ENCODE measurements around the gene TNFRSF1A.

TNFRSF1A gene

GRCh38 chr12:6335451-6336078 is 6.3 kb downstream of the TNFRSF1A start:
- Histone ChIP-seq H3K4me3 (ENCODE audit: low read length, poor library complexity, severe bottlenecking) (peak overlapping the region; percentile 94), H3K4me1 (ENCODE audit: insufficient read depth, low read length, poor library complexity, severe bottlenecking) (peaks cover 48% of the 10 kb centered on the region), H3K27me3 (ENCODE audit: insufficient read depth, low read length, poor library complexity, severe bottlenecking) (peaks cover under 1% of the 10 kb centered on the region), H2AFZ (ENCODE audit: low read length) (no peak overlapping the region), H3K9me2 (replicated peaks; ENCODE audit: low read depth, low read length) (no peaks in the 10 kb centered on the region), H3F3A (ENCODE audit: low read depth) (peaks cover 11% of the 10 kb centered on the region; the same call in 1 of the 2 replicates), H3K9me3 (ENCODE audit: insufficient read depth, low read depth, low read length) (no peaks in the 10 kb centered on the region), H3K9ac (ENCODE audit: low read depth, low read length, poor library complexity, severe bottlenecking) (peak overlapping the region; percentile 100), H3K4me2 (ENCODE audit: low read depth, low read length, poor library complexity, severe bottlenecking) (peak overlapping the region; percentile 100), H3K79me2 (ENCODE audit: insufficient read depth, low read length) (peaks cover 82% of the 10 kb centered on the region), H3K36me3 (ENCODE audit: insufficient read depth, low read length) (peaks cover 41% of the 10 kb centered on the region; the same call in 1 of the 2 replicates), H4K20me1 (ENCODE audit: insufficient read depth, low read length, poor library complexity, severe bottlenecking) (peaks cover 51% of the 10 kb centered on the region)
- TF ChIP-seq CTCF (conservative IDR thresholded peaks at IDR 0.05; ENCODE audit: low read length): peak; percentile 88
- TF ChIP-seq EZH2phosphoT487 (IDR thresholded peaks at IDR 0.05; ENCODE audit: borderline replicate concordance): no peak

GRCh38 chr12:6334940-6335450 is 6.9 kb downstream of the TNFRSF1A start:
- H3K27me3 ChIP-seq (ENCODE audit: insufficient read depth, low read length, poor library complexity, severe bottlenecking): no peaks in the 10 kb centered on the region
- H3F3A ChIP-seq (ENCODE audit: low read depth): peaks cover 11% of the 10 kb centered on the region; the same call in 1 of the 2 replicates
- peaks cover 45% of the 10 kb centered on the region for H4K20me1 ChIP-seq (ENCODE audit: insufficient read depth, low read length, poor library complexity, severe bottlenecking)
- H3K4me3 ChIP-seq (ENCODE audit: low read length, poor library complexity, severe bottlenecking): peak overlapping the region; percentile 94
- H3K9me2 ChIP-seq (replicated peaks; ENCODE audit: low read depth, low read length): no peaks in the 10 kb centered on the region
- H3K4me2 ChIP-seq (ENCODE audit: low read depth, low read length, poor library complexity, severe bottlenecking): peak overlapping the region; percentile 100
- no peak overlapping the region for H2AFZ ChIP-seq (ENCODE audit: low read length)
- peak overlapping the region; percentile 100 for H3K9ac ChIP-seq (ENCODE audit: low read depth, low read length, poor library complexity, severe bottlenecking)
- H3K4me1 ChIP-seq (ENCODE audit: insufficient read depth, low read length, poor library complexity, severe bottlenecking): peaks cover 44% of the 10 kb centered on the region
- TF ChIP-seq EZH2phosphoT487 (IDR thresholded peaks at IDR 0.05; ENCODE audit: borderline replicate concordance): no peak
- TF ChIP-seq CTCF (conservative IDR thresholded peaks at IDR 0.05; ENCODE audit: low read length): no peak
- no peaks in the 10 kb centered on the region for H3K9me3 ChIP-seq (ENCODE audit: insufficient read depth, low read depth, low read length)
- H3K79me2 ChIP-seq (ENCODE audit: insufficient read depth, low read length): peaks cover 76% of the 10 kb centered on the region
- H3K36me3 ChIP-seq (ENCODE audit: insufficient read depth, low read length): peaks cover 47% of the 10 kb centered on the region; the same call in 1 of the 2 replicates

- Histone ChIP-seq H2AFZ (ENCODE audit: low read length) (no peak overlapping the region), H3K36me3 (ENCODE audit: insufficient read depth, low read length) (peaks cover 53% of the 10 kb centered on the region; the same call in 1 of the 2 replicates), H3K4me1 (ENCODE audit: insufficient read depth, low read length, poor library complexity, severe bottlenecking) (peaks cover 39% of the 10 kb centered on the region), H3K27me3 (ENCODE audit: insufficient read depth, low read length, poor library complexity, severe bottlenecking) (no peaks in the 10 kb centered on the region), H3K4me3 (ENCODE audit: low read length, poor library complexity, severe bottlenecking) (no peak overlapping the region), H4K20me1 (ENCODE audit: insufficient read depth, low read length, poor library complexity, severe bottlenecking) (peaks cover 41% of the 10 kb centered on the region), H3F3A (ENCODE audit: low read depth) (peaks cover 11% of the 10 kb centered on the region; the same call in 1 of the 2 replicates), H3K79me2 (ENCODE audit: insufficient read depth, low read length) (peaks cover 70% of the 10 kb centered on the region), H3K9ac (ENCODE audit: low read depth, low read length, poor library complexity, severe bottlenecking) (peak overlapping the region; percentile 100), H3K4me2 (ENCODE audit: low read depth, low read length, poor library complexity, severe bottlenecking) (peak overlapping the region; percentile 100), H3K9me2 (replicated peaks; ENCODE audit: low read depth, low read length) (no peaks in the 10 kb centered on the region), H3K9me3 (ENCODE audit: insufficient read depth, low read depth, low read length) (no peaks in the 10 kb centered on the region)
- TF ChIP-seq EZH2phosphoT487 (IDR thresholded peaks at IDR 0.05; ENCODE audit: borderline replicate concordance): no peak
- no peak for TF ChIP-seq CTCF (conservative IDR thresholded peaks at IDR 0.05; ENCODE audit: low read length)
Observed at GRCh38 chr12:6334359-6334758, 7.5 kb downstream of the TNFRSF1A start.

Data from Loucy (cell line).